ENCODE measurements around the gene ZMYM4. TPM values are rescaled to one million over a fixed set of nuclear protein-coding genes. Genes with fewer than 3 reads are reported as not detected.

The ZMYM4 gene
- total RNA-seq, 4 donors from 2014 or later: 27.8 to 37.7 (median 28.8) TPM

DNA sequence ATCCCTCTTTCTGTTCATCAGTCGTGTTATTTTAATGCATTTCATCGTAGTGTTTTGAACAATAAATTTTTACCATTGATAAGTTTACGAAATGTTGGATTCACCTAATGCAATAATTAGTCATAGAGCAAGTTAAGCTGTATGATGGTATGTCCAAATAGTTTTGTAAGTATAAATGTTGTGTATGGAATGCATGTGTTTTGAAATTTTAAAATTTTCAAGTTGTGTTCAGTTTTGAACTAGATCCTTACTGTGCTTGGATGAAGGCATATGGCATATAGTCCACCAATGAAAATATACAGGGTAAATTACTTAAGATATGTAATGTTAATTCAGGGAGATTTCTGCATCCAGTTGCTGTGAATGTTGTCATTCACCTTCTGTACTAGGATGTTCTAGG, 2.3 kb downstream of the ZMYM4 start:
- no peak for ATAC-seq
- Histone ChIP-seq H3K9me3 (no peaks in the 10 kb centered on the region), H3K4me1 (peaks cover 2 to 44% (median 5%) of the 10 kb centered on the region in 3 donors), H3K27me3 (no peaks in the 10 kb centered on the region), H3K4me3 (no peak overlapping the region), H3K27ac (no peak overlapping the region), H3K36me3 (no peaks in the 10 kb centered on the region)
- TF ChIP-seq EP300 (IDR thresholded peaks at IDR 0.05): no peak
- TF ChIP-seq POLR2AphosphoS5 (IDR thresholded peaks at IDR 0.05): no peak
- TF ChIP-seq, protein P1, sequence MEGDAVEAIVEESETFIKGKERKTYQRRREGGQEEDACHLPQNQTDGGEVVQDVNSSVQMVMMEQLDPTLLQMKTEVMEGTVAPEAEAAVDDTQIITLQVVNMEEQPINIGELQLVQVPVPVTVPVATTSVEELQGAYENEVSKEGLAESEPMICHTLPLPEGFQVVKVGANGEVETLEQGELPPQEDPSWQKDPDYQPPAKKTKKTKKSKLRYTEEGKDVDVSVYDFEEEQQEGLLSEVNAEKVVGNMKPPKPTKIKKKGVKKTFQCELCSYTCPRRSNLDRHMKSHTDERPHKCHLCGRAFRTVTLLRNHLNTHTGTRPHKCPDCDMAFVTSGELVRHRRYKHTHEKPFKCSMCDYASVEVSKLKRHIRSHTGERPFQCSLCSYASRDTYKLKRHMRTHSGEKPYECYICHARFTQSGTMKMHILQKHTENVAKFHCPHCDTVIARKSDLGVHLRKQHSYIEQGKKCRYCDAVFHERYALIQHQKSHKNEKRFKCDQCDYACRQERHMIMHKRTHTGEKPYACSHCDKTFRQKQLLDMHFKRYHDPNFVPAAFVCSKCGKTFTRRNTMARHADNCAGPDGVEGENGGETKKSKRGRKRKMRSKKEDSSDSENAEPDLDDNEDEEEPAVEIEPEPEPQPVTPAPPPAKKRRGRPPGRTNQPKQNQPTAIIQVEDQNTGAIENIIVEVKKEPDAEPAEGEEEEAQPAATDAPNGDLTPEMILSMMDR (IDR thresholded peaks at IDR 0.05): no peak
- TF ChIP-seq POLR2A (IDR thresholded peaks at IDR 0.05): no peak
- 86 to 90% methylated on average over 2 to 3 of the region's 3 CpGs for WGBS, 2 donors (ENCODE audit: low coverage in 1 of 2)

DNA sequence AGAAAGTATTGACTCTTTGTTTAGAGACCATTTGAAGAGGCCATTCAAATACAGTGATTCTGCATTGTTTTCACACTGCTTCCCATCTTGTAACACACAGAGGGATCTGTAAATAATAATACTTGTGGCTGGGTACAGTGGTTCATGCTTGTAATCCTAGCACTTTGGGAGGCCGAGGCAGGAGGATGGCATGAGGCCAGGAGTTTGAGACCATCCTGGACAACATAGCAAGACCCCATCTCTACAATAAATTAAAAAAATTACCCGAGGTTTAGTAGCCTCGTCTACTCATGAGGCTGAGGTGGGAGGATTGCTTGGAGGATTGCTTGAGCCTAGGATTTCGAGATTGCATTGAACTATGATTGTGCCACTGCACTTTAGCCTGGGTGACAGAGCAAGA, 5.7 kb downstream of the ZMYM4 start:
- Histone ChIP-seq H3K4me1 (peaks cover 2 to 46% (median 5%) of the 10 kb centered on the region in 3 donors), H3K36me3 (peaks cover 0 to 8% of the 10 kb centered on the region in 2 donors), H3K9me3 (peaks cover 0 to 2% (median 0%) of the 10 kb centered on the region in 3 donors), H3K27me3 (no peaks in the 10 kb centered on the region), H3K27ac (no peak overlapping the region), H3K4me3 (no peak overlapping the region)
- TF ChIP-seq, protein P1 (IDR thresholded peaks at IDR 0.05): no peak
- no peak for ATAC-seq
- 57 to 88% methylated on average over 3 to 4 of the region's 4 CpGs for WGBS, 2 donors (ENCODE audit: low coverage in 1 of 2)

DNA sequence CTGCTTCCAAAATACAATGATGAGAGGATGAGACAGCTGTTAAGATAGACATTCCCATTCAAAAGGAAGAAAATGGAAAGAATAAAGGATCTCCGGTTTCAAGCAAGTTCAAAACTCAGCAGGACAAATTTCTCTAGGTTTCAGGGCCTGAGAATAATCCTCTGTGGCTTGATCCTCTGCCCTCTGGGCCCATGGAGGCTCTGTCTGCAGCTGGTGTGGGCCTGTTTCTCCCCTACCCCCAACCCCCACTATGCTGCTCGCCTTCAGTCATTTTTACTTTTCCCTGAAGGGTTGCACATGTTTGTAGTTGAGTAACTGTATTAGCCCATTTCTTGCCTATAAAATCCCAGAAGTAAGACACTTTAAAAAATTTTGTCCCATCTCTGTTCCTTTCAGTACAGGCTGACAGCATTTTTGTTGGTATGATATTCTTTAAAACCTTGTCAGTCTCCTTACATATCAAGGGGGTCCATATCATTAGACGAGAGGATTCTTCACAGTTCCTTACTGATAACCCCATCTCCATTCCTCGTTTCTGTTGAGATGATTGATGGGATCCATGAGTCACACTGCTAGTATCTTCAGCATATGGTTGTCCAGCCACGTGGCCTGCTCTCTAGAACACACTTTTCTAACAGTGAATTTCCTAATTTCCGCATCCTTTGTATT, 10.5 kb downstream of the ZMYM4 start:
- no peak overlapping the region for H3K27ac ChIP-seq
- TF ChIP-seq EP300 (IDR thresholded peaks at IDR 0.05) (no peak), POLR2A (IDR thresholded peaks at IDR 0.05) (no peak), POLR2AphosphoS5 (IDR thresholded peaks at IDR 0.05) (no peak)
- TF ChIP-seq, protein P1 (IDR thresholded peaks at IDR 0.05): no peak
- no peaks in the 10 kb centered on the region for H3K27me3 ChIP-seq
- peaks cover 0 to 12% (median 0%) of the 10 kb centered on the region in 3 donors for H3K9me3 ChIP-seq
- WGBS, 2 donors (ENCODE audit: low coverage in 1 of 2): 70 to 94% methylated on average over 6 of the region's 6 CpGs
- no peak overlapping the region for H3K4me3 ChIP-seq
- ATAC-seq: no peak
- H3K36me3 ChIP-seq: peaks cover 0 to 23% of the 10 kb centered on the region in 2 donors
- peaks cover 0 to 15% (median 2%) of the 10 kb centered on the region in 3 donors for H3K4me1 ChIP-seq

DNA sequence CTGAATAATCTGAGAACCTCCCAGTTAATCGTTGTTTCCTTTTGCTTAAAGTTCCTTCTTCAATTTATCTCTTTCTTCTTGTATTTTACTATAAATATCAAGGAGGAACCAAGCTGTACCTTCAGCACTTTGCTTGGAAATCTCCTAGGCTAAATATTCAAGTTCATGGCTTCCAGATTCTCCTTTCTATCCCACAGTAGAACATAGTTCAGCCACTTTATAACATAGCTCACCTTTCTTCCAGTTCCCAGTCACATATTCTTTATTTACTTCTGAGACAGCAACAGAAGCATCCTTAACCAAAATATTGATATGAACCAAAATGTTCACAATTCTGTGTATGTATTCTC, 11.0 kb downstream of the ZMYM4 start:
- WGBS, 2 donors (ENCODE audit: low coverage in 1 of 2): 91 to 100% methylated on average over 1 of the region's 1 CpG
- H3K36me3 ChIP-seq: peaks cover 0 to 25% of the 10 kb centered on the region in 2 donors
- H3K9me3 ChIP-seq: peaks cover 0 to 12% (median 0%) of the 10 kb centered on the region in 3 donors
- H3K27ac ChIP-seq: no peak overlapping the region
- no peak for ATAC-seq
- TF ChIP-seq POLR2A (IDR thresholded peaks at IDR 0.05) (no peak), EP300 (IDR thresholded peaks at IDR 0.05) (no peak), POLR2AphosphoS5 (IDR thresholded peaks at IDR 0.05) (no peak)
- TF ChIP-seq, protein P1 (IDR thresholded peaks at IDR 0.05): no peak
- peaks cover 0 to 15% (median 2%) of the 10 kb centered on the region in 3 donors for H3K4me1 ChIP-seq
- H3K27me3 ChIP-seq: no peaks in the 10 kb centered on the region
- H3K4me3 ChIP-seq: no peak overlapping the region

DNA sequence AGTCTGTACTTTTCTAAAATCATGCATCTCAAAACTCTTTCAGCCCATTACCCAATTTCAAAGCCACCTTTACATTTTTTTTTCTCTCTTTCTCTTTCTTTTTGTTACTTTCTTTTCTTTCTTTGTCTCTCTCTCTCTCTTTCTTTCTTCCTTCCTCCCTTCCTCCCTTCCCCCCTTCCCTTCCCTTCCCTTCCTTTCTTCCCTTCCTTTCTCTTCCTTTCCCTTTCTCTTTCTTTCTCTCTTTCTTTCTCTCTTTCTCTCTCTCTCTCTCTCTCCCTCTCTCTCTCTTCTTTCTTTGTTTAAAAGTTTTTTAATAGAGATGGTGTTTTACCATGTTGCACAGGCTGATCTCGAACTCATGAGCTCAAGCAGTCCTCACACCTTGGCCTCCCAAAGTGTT, 11.5 kb downstream of the ZMYM4 start:
- peaks cover 0 to 15% (median 2%) of the 10 kb centered on the region in 3 donors for H3K4me1 ChIP-seq

More for the DNA sequence above, 11.5 kb downstream of the ZMYM4 start:
- 100% methylated on average over 1 of the region's 1 CpG; no CpG with 5 or more reads in 1 of the 2 donors for WGBS, 2 donors (ENCODE audit: low coverage in 1 of 2)
- Histone ChIP-seq H3K27me3 (no peaks in the 10 kb centered on the region), H3K27ac (no peak overlapping the region), H3K4me3 (no peak overlapping the region), H3K9me3 (peaks cover 0 to 12% (median 0%) of the 10 kb centered on the region in 3 donors), H3K36me3 (peaks cover 0 to 29% of the 10 kb centered on the region in 2 donors)
- no peak for ATAC-seq
- no peak for TF ChIP-seq POLR2A (IDR thresholded peaks at IDR 0.05)
- TF ChIP-seq POLR2AphosphoS5 (IDR thresholded peaks at IDR 0.05): no peak
- no peak for TF ChIP-seq EP300 (IDR thresholded peaks at IDR 0.05)
- TF ChIP-seq, protein P1 (IDR thresholded peaks at IDR 0.05): no peak
